ENCODE data around the gene UBL4B. TPM values are rescaled to one million over a fixed set of nuclear protein-coding genes. Genes with fewer than 3 reads are reported as not detected.

UBL4B gene
- total RNA-seq, 2 experiments from 2014 or later: not detected

DNA sequence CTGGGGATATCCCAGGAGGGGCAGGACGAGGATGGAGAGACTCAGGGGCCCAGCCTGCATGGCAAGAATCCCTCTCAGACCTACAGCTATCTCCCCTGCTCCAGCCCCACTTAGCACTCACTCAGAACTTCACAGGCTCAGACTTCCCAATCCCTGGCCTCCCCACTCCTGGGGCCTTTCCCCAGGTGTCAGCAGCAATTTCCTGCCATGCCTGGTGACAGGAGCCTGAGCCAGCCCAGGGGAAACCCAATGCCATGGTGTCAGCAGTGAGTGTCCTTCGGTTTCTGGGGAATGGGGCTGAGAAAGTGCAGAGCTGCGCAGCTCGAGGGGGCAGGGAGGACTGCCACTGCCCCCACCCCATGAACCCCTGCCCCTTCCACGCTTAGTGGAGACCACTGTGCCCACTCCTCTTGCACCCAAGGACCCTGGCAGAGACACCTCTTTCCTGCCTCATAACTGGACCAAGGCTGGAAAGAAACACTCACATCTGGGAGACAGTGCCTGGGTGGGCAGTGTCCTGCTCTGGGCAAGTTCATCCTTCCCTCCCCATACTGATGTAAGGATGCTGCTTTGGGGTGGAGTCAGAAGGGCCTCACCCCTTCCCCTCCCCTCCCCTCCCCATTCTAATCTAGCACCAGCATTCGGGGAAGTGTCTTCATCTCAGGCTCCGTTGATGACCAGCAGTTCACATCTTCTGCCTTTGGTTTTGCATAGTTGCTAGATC is 17.1 kb upstream of the UBL4B start:
- no peak overlapping the region for H2AFZ ChIP-seq (ENCODE audit: low read length)
- no peak overlapping the region for H3K27ac ChIP-seq (ENCODE audit: low read depth, low read length, poor library complexity, severe bottlenecking)
- BruUV-seq (replicated peaks): no TSS peak
- no peaks in the 10 kb centered on the region for H4K20me1 ChIP-seq (ENCODE audit: insufficient read depth, low read length)
- no peaks in the 10 kb centered on the region for H3K9me2 ChIP-seq (ENCODE audit: insufficient read depth, low read length)
- TF ChIP-seq, protein P1, sequence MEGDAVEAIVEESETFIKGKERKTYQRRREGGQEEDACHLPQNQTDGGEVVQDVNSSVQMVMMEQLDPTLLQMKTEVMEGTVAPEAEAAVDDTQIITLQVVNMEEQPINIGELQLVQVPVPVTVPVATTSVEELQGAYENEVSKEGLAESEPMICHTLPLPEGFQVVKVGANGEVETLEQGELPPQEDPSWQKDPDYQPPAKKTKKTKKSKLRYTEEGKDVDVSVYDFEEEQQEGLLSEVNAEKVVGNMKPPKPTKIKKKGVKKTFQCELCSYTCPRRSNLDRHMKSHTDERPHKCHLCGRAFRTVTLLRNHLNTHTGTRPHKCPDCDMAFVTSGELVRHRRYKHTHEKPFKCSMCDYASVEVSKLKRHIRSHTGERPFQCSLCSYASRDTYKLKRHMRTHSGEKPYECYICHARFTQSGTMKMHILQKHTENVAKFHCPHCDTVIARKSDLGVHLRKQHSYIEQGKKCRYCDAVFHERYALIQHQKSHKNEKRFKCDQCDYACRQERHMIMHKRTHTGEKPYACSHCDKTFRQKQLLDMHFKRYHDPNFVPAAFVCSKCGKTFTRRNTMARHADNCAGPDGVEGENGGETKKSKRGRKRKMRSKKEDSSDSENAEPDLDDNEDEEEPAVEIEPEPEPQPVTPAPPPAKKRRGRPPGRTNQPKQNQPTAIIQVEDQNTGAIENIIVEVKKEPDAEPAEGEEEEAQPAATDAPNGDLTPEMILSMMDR (conservative IDR thresholded peaks at IDR 0.05; ENCODE audit: low read length): no peak
- no peak for TF ChIP-seq EZH2phosphoT487 (IDR thresholded peaks at IDR 0.05; ENCODE audit: borderline replicate concordance, low read depth, low read length)
- intact Hi-C loops (cut with micrococcal nuclease; ENCODE audit: unreplicated experiment): no loop called here
- no peak overlapping the region for H3K4me2 ChIP-seq (ENCODE audit: low read length)
- CTCF ChIA-PET (ENCODE audit: unreplicated experiment): no interaction called here
- POLR2A ChIA-PET: no interaction called here
- no peaks in the 10 kb centered on the region for H3K36me3 ChIP-seq (ENCODE audit: insufficient read depth, low read length)
- H3K4me3 ChIP-seq (ENCODE audit: low read depth, low read length, poor library complexity, severe bottlenecking): no peak overlapping the region
- no peak for DNase-seq (ENCODE audit: low spot score)
- H3K79me2 ChIP-seq (ENCODE audit: insufficient read depth, low read depth, low read length): no peaks in the 10 kb centered on the region
- H3K9me3 ChIP-seq (ENCODE audit: low read length): no peaks in the 10 kb centered on the region
- no peaks in the 10 kb centered on the region for H3K4me1 ChIP-seq (ENCODE audit: insufficient read depth, low read length, poor library complexity, severe bottlenecking)

DNA sequence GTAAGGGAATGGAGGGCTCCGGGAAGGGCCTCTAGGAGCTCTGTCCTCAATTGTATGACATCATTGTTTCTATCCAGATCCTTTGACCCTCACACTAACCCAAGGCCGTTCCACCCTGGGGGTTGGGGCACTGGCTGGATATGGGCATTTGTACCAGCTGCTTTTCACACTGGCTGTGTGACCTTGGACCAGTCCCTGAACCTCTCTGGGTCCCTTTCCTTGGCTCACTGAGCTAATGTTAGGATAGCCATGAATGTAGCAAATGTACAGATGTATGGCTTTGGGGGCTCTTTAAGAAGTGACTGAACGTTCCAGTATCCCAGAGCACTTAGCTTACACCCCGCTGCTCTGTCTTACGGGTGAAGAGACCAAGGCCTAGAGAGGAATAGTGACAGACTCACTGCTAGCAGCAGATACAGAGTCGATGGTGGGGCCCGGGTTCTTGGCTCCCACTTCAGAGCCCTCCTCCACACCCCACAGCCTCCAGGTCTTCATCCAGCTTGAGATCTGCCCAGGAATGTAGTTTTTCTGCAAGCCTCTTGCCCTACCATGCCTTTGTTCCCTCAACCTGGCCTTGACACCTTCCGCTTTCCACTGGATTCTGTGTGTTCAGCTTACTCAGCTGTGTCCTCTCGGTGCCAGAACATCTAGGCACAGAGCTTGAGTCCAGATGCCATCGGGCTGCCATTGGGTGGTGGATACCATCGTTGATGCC is 14.6 kb upstream of the UBL4B start:
- BruUV-seq (replicated peaks): no TSS peak
- CTCF ChIA-PET (ENCODE audit: unreplicated experiment): interaction anchor here (0.7 to 1.2 kb wide), 3 partner anchors 8 to 37 kb away, joined by 3 to 5 read pairs (median 4); no protein-coding TSS in a partner anchor
- Histone ChIP-seq H3K4me1 (ENCODE audit: insufficient read depth, low read length, poor library complexity, severe bottlenecking) (peaks cover 13% of the 10 kb centered on the region), H3K4me2 (ENCODE audit: low read length) (no peak overlapping the region), H3K36me3 (ENCODE audit: insufficient read depth, low read length) (no peaks in the 10 kb centered on the region), H2AFZ (ENCODE audit: low read length) (no peak overlapping the region), H3K9me3 (ENCODE audit: low read length) (no peaks in the 10 kb centered on the region), H3K79me2 (ENCODE audit: insufficient read depth, low read depth, low read length) (no peaks in the 10 kb centered on the region), H3K4me3 (ENCODE audit: low read depth, low read length, poor library complexity, severe bottlenecking) (no peak overlapping the region), H4K20me1 (ENCODE audit: insufficient read depth, low read length) (no peaks in the 10 kb centered on the region), H3K9me2 (ENCODE audit: insufficient read depth, low read length) (no peaks in the 10 kb centered on the region), H3K27ac (ENCODE audit: low read depth, low read length, poor library complexity, severe bottlenecking) (no peak overlapping the region)
- intact Hi-C loops (cut with micrococcal nuclease; ENCODE audit: unreplicated experiment): no loop called here
- DNase-seq (ENCODE audit: low spot score): no peak
- POLR2A ChIA-PET: no interaction called here
- TF ChIP-seq EZH2phosphoT487 (IDR thresholded peaks at IDR 0.05; ENCODE audit: borderline replicate concordance, low read depth, low read length): no peak
- TF ChIP-seq, protein P1 (conservative IDR thresholded peaks at IDR 0.05; ENCODE audit: low read length): no peak

Measured in OCI-LY7 (cell line).